Transverse colon (tissue), 4 donors: ENCODE data around the gene PDAP1. TPM values are rescaled to one million over a fixed set of nuclear protein-coding genes. Genes with fewer than 3 reads are reported as not detected.

Experiments used
- DNase-seq: peaks from one replicate; pipeline ENCODE4 v3.0.0-alpha.2; 2019
- H3K27ac ChIP-seq, 4 donors: fragments of 200-600 bp; sonication (generic); 2 replicates each; pipeline ENCODE4 v1.5.1; 2016 to 2018; ENCODE audit warnings: inconsistent platforms in 4 of 4
- H3K27me3 ChIP-seq: fragments of 200-600 bp; sonication (generic); 2 replicates; pipeline ENCODE4 v1.5.1; 2017; ENCODE audit warnings: inconsistent platforms
- H3K36me3 ChIP-seq, 4 donors: fragments of 200-600 bp; sonication (generic); 2 replicates each; pipeline ENCODE4 v1.5.1; 2017 to 2019; ENCODE audit warnings: inconsistent platforms in 4 of 4
- H3K4me1 ChIP-seq, 4 donors: fragments of 200-600 bp; sonication (generic); 2 replicates each; pipeline ENCODE4 v1.5.1; 2017 to 2020; ENCODE audit warnings: inconsistent platforms in 4 of 4
- H3K4me3 ChIP-seq, 4 donors: fragments of 200-600 bp; sonication (generic); 1 replicate in 1 of 4; 2 replicates in 3 of 4; pipeline versions ENCODE4 v1.5.1 to v1.6.1; 2017 to 2019; ENCODE audit warnings: inconsistent platforms in 4 of 4
- H3K9me3 ChIP-seq, 2 donors: fragments of 200-600 bp; sonication (generic); 2 replicates each; pipeline ENCODE4 v1.5.1; 2017 to 2019; ENCODE audit warnings: inconsistent platforms in 2 of 2
- CTCF ChIP-seq, 5 experiments: fragments of 200-600 bp in 3 of 5; fragments of 450-650 bp in 2 of 5; sonication (generic) in 3 of 5; IDR thresholded peaks; 1 replicate in 2 of 5; 2 replicates in 3 of 5; pipeline ENCODE4 v1.5.1; 2016 to 2017; ENCODE audit warnings: antibody characterized with exemption in 5 of 5, inconsistent platforms in 3 of 5, mild to moderate bottlenecking in 2 of 5, moderate library complexity in 1 of 5
- EP300 ChIP-seq: sonication (generic); formaldehyde crosslinking; IDR thresholded peaks from one replicate; pipeline ENCODE4 v1.6.1; 2017; ENCODE audit warnings: antibody characterized with exemption, low read depth
- POLR2A ChIP-seq: fragments of 450-650 bp; IDR thresholded peaks from one replicate; pipeline ENCODE4 v1.6.1; 2016; ENCODE audit warnings: antibody characterized with exemption, mild to moderate bottlenecking, moderate library complexity
- POLR2AphosphoS5 ChIP-seq, 3 donors: sonication (generic); formaldehyde crosslinking; IDR thresholded peaks; one replicate each; pipeline ENCODE4 v1.6.1; 2016; ENCODE audit warnings: antibody characterized with exemption in 3 of 3
- WGBS, 2 donors: methylation state at CpG; one replicate each; pipeline ENCODE4 v1.1.5; 2018; ENCODE audit warnings: low coverage in 1 of 2; 5-methylcytosine and 5-hydroxymethylcytosine counted together
- in situ Hi-C, 4 donors: fragments of 200-750 bp; cut with MboI; loops; one replicate each; pipeline versions ENCODE4 v1.15.0 to v1.15.1; 2017; ENCODE audit warnings: low sequenced_read_pairs in 3 of 4, low pct_ligation_motif_present in 1 of 4, low pct_unique_long_range_greater_than_20kb in 1 of 4
- intact Hi-C: fragments of 100-400 bp; cut with DNase I; formaldehyde crosslinking; loops from one replicate; pipeline ENCODE4 v1.15.1; 2023; ENCODE audit warnings: low total_unique reads
- total RNA-seq, 4 donors: library from RNA; depleted of rRNA; stranded (reverse); fragments of >200 nt; gene quantifications; one replicate each; pipeline ENCODE4 v1.1.0, GENCODE V29; 2016

PDAP1 gene
- total RNA-seq, 4 donors from 2014 or later, result 27.7 to 54.9 (median 49.9) TPM

- 39 to 57% methylated on average over 4 to 7 of the region's 7 CpGs for WGBS, 2 donors
- H3K36me3 ChIP-seq, result no peaks in the 10 kb centered on the region
- peak overlapping the region; percentile 78 to 85 (median 84) for H3K27ac ChIP-seq
- DNase-seq, result peak; percentile 61
- in situ Hi-C loops, result no loop called here
- H3K4me3 ChIP-seq, result peak overlapping the region in 1 of 4 donors; percentile 17
- intact Hi-C loops, result no loop called here
- no peaks in the 10 kb centered on the region for H3K9me3 ChIP-seq
- H3K4me1 ChIP-seq, result peaks cover 9 to 51% (median 31%) of the 10 kb centered on the region in 4 donors
- H3K27me3 ChIP-seq, result no peaks in the 10 kb centered on the region
- TF ChIP-seq POLR2AphosphoS5 (IDR thresholded peaks at IDR 0.05) (peak in 1 of 3 donors; percentile 13), POLR2A (no peak), EP300 (no peak), CTCF (IDR thresholded peaks at IDR 0.05) (no peak)
Observed at GRCh38 chr7:99379043-99379577, 29.3 kb downstream of the PDAP1 start.

- in situ Hi-C loops (no loop called here), intact Hi-C loops (no loop called here)
- Histone ChIP-seq H3K36me3 (no peaks in the 10 kb centered on the region), H3K4me3 (peak overlapping the region; percentile 61 to 98 (median 84)), H3K9me3 (no peaks in the 10 kb centered on the region), H3K4me1 (peaks cover 6 to 48% (median 38%) of the 10 kb centered on the region in 4 donors), H3K27ac (peak overlapping the region; percentile 93 to 96 (median 95)), H3K27me3 (no peaks in the 10 kb centered on the region)
- WGBS, 2 donors, result 7% methylated on average over 25 of the region's 58 CpGs; no CpG with 5 or more reads in 1 of the 2 donors
- peak; percentile 62 for TF ChIP-seq POLR2A
- peak; percentile 50 for TF ChIP-seq EP300
- TF ChIP-seq POLR2AphosphoS5 (IDR thresholded peaks at IDR 0.05), result peak; percentile 74 to 92 (median 89)
- no peak for TF ChIP-seq CTCF (IDR thresholded peaks at IDR 0.05)
- peak; percentile 88 for DNase-seq
Observed at GRCh38 chr7:99375070-99375807, 33.2 kb downstream of the PDAP1 start.

GRCh38 chr7:99374111-99375064, 34.0 kb downstream of the PDAP1 start, which contains the start of gene ARPC1B:
TSS of gene ARPC1B (plus strand) at chr7:99374730. CDS start at chr7:99385715, 10,985 bp downstream.
- Histone ChIP-seq H3K36me3 (no peaks in the 10 kb centered on the region), H3K27ac (peak within 1 kb of the TSS; percentile 93 to 96 (median 95)), H3K4me3 (peak within 1 kb of the TSS; percentile 61 to 98 (median 84)), H3K9me3 (no peaks in the 10 kb centered on the region), H3K27me3 (no peaks in the 10 kb centered on the region), H3K4me1 (peaks cover 0 to 39% (median 31%) of the 10 kb centered on the region in 4 donors)
- WGBS, 2 donors, result 0 to 2% methylated on average over 7 to 31 of the region's 95 CpGs
- peak; percentile 78 for TF ChIP-seq POLR2A
- TF ChIP-seq POLR2AphosphoS5 (IDR thresholded peaks at IDR 0.05), result peak; percentile 69 to 93 (median 92)
- no peak for TF ChIP-seq CTCF (IDR thresholded peaks at IDR 0.05)
- in situ Hi-C loops (no loop called here), intact Hi-C loops (no loop called here)
- peak; percentile 88 for DNase-seq
